TTC549 (cell line): ENCODE measurements around the gene ZEB1.
"Not testable (repeated sequence)": the region's sequence is repeated elsewhere in the genome, so short reads cannot be mapped to it uniquely, and the experiment has no call there.

Source experiments
- FAIRE-seq: peaks from 2 replicates; lab custom pipeline; 2012; peaks lifted over from hg19 to GRCh38; lab: Jason Lieb, UNC

ZEB1 gene

DNA sequence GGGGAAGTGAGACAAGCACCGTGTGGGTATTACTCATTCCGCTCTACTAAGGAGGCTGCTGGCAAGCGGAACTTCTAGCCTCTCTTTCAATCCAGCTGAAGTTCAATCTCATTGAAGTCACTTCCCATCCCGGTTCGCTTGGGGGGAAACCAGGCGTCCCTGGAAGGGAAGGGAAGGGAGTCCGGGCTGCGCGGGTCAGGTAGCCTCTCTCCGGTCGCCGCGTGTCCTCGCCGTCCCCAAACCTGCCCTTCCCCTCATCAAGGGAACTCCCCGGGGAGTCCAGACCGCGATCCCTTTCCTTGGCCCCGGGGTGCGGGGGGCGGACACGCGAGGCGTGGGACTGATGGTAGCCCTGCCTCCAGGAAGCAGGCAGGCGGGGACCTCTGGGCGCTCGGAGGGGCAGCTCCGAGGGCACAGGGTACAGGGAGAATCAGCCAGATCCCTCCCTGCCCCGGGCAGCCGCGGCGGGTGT, 598 bp upstream of the ZEB1 start:
- no peak for FAIRE-seq

DNA sequence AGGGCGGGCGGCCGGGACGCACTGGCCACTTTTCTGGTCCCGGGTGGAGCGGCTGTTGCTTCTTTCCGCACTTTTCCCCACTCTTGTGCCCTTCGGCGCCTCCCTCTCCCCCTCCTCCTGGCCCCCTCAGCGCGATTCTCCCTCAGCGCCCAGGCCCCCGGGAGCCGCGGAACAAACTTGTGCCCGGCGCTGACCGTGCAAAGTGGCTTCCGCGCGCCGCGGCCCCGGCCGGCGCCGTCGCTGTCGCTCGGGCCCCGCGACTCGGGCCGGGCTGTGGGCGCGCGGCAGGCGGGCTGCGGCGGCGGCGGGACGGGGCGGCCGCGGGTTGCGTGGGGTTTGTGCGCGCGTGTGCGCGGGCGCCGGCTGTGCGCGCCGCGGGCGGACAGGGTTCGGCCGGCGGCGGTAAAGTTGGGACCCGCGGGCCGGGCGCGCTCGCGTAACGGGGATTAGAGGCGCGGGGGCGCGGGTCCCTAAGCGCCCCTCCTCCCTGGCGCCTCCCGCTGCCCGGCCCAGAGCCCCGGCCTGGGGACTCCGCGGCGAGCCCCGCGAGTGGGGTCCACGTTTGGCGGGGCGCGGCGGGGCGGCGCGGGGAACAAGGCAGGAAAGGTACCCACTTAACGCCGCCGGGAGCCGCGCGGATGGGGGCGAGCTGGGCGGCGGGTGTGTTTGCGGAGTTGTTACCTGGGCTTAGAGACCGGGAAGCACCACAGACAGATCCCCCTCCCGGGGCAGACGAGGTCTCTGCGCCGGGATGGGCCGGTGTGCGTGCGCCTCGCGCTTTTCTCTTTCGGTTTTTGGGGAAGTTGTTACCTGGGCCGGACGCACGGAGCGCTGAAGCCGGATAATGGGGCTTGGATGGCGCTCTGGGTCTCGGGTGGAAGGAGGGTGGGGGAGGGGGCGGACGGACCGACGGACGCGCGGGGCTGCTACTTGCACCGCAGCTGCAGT, 860 bp downstream of the ZEB1 start:
- no peak for FAIRE-seq

DNA sequence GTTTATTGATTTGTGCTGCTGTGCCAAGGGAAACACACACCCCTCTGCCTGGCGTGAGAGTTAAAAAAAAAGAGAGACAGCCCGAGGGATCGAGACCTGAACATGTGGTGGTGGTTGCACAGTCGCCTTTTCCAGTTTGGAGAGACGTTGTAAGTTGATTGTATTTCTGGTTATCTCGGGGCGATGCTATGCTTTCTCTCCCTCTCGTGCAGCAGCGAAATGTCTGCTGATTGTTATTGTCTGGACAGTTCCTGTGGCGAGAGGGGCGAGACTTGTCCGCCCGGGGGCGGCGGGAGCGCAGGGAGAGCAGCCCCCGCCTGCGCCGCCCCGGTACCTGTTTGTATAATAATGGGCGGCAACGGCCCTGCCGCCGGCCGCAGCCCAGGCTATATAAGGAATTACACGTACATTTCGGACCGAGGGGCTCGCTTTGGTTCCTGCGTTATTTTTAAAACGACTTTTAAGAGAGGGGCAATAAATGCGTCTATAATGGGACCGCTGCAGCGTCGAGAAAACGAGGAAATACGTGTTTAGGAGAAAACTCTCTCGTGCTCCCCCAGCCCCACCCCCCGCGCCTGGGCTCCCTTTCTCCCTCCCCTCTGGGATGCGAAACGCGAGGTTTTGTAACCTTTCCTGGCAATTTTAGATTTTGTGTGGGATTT, 1.7 kb downstream of the ZEB1 start:
- no peak for FAIRE-seq

DNA sequence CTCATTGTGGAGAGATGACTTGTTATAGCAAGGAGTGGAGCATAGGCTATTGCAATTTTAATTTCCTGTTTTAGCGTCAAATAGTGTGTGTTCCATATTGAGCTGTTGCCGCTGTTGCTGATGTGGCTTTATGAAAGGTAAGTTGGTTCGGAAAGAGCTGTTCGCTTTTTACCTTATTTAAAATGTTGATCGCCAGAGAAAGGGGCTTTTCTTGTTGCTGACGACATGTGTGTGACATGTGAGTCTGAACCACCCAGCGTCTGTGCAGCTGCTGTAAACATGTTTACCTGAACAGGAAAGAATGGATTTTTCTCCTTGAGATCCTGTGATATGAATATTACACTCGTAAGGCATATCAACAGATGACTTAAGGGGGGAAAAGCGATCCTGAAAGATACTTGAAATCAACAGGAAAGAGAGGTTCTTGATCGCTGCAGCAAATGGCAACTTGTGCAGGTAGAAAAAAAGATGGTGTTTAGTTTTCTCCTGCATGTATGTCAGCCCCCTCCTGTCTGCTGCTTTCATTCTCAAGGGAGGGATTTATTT, 2.5 kb downstream of the ZEB1 start:
- no peak for FAIRE-seq

DNA sequence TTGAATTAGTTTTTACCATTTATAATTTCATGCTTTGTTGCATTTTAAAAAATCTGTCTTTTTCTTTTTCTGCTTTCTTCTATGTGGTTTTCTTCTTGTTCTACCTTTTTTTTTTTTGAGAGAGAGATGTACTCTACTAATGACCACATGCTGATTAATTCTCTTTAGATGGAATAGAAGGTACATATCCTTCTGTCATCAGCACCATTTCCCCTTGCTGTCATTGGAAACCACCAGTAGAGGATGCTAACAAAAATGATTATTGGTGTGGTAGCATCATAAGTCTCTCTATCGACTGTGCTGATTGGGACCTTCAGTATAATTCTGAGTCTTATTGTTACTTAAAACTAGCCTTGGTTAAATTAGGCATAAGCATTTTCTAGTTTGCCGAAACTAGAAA, 3.6 kb downstream of the ZEB1 start:
- FAIRE-seq = no peak

DNA sequence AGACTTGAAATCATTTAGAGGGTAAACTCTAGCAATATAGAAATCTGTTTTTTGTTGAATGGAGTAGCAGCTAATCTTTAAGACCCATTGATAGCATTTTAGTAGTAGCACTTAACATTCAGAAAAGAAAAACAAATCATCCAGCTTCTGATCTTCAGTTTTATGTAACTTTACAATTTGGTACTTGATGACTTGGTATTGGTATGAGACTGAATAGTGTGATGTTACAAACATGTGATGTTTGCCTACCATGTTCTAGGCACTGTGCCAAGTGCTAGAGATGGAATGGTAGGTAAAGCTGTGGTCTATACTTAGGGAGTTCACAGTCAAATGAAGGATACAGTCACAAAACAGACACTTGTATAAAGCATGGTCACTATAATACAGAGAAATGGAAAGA, 21.3 kb downstream of the ZEB1 start:
- FAIRE-seq = no peak

DNA sequence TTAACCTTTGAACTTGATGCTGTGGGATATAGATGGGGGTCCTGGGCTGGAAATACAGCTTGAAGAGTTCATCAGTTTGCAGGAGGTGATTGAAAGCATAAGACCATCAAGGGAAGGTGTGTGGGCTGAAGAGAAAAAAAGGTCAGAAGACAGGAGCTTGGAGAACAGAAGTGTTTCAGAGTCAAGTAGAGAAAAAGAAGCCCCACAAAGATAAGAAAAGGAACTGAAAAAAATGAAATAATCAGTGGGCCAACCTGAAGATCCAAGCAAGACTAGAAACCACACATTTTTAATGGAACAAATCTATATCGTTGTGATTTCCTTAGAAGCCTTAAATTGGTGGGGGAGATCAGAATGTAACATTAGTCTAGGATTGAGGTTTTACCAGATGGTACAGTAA, 22.5 kb downstream of the ZEB1 start:
- no peak for FAIRE-seq

DNA sequence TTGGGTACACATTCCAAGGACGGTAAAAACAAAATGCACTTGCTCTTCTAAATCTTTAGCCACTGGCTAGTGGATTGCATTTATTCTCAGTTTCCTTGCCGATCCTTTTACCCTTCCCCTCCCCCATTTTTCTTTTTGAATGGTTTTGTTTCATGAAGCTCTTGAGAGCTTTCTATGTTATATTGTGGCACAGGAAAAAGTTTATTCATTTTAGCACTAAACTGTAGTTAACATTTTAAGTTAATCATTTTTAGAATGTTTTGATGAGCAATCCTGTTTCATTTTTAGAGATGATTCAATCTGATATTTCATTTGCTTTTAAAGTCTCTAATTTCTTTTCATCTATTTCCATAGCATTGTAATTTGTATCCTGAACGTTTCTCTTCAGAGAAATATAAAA, 24.0 kb downstream of the ZEB1 start:
- no peak for FAIRE-seq

DNA sequence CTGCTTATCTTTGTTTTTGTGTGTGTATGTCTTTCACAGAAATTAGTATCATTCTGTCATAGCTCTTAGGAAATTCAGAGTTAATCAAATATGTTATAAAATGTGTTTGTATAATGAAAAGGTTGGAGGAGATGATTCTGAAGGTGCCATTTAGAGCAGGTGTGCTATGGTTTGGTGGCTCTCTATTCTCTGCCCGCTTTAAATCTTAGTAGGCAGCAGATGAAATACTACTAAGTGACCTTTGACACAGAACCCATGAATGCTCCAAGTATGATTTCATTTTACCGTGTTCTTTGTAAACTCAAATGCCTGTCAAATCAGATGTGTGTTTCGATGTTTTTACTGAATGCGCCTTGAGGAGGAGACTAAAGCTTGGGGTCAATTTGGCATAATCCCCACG, 24.5 kb downstream of the ZEB1 start:
- FAIRE-seq = no peak

DNA sequence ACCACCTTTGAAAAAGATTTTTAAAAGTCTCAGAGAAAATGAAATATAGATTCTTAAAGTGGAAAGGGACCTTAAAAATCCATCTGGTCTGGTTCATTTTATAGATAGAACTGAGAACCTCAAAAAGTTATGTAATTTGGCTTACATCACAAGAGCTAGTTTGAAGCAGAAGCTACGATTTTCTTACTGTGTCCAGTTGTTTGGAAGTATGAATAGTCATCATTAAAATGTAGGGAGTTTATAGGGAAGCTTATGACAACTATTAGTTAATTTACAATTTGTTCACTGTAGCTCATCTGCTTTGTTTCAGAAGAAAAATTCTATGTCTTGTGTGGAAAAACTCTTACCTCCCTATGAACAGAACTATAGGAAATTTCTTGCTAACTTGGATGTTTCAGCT, 26.9 kb downstream of the ZEB1 start:
- no peak for FAIRE-seq

DNA sequence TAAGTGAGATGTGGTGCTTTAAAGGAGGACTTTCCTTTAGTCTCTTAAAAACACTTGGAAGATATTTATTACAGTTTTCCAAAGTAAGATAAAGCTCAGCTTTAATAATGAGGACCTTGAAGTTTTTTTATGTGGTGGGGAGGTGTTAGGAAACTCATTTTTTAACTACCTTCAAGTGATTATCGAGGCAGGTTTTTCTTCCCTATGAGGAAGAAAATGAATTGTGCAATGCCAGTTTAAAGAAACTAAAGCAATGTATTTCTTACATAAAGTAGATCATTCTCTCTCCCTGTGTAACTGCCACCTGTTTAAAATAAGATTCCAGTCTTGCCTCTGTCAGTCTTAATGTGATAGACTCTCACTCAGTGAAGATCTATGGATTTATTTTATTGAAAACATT, 27.9 kb downstream of the ZEB1 start:
- FAIRE-seq = no peak

DNA sequence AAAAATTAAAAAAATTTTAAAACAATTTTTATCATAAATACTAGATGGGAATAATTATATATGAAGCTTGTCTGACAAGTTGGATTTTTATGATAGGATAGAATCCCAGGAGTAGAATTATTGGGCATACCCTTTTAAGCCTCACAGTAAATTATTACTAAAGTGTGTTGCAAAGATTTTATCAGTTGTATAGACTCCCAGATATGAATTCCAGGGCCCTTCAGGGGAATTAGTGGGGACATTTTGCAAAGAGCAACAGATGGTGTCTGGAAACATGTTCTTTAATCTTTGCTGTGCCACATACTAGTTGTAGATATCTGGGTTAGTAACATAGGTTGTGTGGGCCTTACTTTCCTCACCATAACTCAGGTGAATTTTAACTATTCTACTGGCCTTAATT, 28.7 kb downstream of the ZEB1 start:
- FAIRE-seq = no peak

DNA sequence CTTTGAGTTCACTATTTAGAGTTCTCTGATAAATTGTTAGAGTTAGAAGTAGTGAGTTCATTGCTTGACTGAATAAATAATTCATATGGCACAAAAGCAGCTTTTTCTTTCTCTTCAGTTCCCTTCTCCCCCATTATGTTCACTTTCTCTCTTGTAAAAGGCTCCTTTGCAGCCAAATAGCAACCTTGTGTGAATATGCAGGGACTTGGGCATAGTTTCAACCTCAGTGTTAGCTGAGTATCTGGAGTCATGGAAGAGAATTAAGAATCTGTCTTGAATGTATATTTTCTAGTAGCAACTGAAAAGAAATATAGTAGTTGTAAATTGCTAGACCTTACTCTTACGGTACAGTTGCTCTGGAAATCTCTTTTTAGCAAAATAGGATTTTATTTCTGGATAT, 31.9 kb downstream of the ZEB1 start:
- FAIRE-seq = no peak

DNA sequence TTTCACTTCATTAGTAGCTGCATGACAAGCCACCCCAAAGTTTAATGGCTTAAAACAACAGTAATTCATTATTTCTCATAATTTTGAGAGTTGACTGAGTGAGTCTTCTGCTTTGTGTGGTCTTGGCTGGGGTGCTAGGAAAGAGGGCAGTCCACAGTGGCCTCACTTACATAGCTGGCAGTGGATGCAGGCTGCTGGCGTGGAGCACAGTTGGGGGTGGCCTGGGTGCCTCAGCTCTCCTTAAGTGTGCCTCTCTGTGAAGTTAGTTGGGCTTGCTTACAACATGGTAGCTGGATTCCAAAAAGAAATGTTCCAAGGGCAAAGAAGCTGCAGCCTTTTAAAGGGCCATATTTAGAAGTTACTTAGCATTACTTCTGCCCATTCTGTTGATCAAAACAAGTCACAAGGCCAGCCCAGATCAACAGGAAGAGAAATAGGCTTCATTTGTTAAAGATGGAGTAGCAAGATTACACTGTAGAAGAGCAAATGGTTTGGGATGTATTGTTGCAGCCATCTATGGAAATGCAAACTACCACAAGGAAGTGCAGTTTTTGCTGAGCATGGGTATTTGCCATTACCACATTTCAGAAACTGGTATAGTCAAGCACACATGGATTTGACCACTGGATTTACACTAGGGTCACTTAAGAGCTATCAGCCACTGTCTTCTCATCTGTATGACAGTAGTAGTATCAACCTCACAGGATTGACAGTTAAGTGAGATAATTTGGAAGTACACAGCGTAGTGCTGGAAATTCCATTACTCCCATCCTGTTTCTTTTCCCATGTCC, 33.6 kb downstream of the ZEB1 start:
- FAIRE-seq = no peak

DNA sequence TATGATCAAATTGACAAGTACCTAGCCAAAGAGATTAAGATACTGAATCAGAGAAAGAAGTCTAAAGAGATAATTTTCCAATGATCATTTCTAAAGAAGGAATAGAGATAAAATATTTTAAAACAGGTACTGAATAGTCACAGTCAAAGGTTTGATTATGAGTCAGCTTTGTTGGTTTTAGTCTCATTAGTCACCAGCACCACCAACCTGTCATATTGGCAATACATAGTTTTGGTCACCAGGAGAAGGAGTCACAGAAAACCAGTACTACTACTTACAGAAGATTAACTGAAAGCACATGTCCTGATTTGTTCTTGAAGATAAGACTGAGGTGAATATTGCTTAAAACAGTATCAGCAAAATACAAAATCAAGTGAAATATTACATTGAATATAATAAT, 34.6 kb downstream of the ZEB1 start:
- no peak for FAIRE-seq

DNA sequence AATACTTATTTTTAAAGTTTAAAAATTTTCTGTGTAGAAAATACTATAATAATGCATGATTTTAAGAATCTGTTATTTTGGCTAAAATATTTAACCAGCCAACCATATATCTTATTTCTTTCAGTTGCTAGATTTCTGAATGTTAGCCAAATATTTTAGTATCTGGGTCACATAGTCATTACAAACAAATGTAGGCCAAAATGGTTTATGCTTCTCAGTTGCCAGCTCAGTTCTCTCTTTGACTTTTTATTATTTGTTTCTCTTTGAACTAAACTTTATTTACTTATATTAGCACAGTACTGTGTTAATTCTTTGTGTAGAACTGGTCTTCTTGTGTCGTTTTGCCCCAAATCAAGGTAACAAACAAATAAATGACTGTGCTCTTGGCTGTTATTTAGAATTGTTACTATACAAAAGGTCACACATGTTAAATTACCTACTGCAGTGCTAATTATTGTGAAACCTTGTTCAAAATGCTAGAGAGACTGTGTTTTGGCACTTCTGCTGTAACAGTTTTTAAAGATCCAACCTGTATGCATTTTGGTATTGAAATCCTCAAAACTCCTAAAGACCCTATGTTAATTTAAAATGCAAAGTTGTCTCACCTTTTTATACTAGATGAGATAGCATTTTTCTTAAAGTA, 39.8 kb downstream of the ZEB1 start:
- FAIRE-seq = no peak

DNA sequence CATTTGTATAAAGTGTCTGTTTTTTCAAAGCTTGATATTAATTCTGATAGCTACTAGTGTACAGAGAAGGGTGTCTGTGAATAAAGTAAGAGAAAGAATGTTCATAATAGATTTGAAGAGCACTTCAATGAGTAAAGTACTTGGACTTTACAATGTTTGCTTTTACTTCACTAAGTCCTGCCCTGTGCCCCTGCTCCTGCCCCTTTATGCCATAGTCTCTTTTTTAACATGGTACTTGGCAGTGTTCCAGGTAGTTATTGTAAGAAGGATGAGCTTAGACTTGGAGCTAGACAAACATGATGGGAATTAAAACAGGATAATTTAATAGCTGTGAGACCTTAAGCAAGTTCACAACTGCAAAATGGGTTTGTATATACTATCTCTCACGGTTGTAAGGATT, 41.0 kb downstream of the ZEB1 start:
- FAIRE-seq = no peak

DNA sequence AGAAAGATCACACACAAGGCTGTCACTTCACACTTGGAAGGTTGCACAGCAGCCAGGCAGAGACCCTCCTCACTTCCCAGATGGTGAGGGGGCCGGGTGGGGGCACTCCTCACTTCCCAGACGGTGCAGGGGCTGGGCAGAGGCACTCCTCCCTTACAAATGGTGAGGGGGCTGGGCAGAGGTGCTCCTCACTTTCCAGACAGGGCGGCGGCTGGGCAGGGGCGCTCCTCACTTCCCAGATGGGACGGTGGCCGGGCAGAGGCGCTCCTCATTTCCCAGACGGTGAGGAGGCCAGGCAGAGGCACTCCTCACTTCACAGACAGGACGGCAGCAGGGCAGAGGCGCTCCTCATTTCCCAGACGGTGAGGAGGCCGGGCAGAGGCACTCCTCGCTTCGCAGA, 42.5 kb downstream of the ZEB1 start:
- not testable (repeated sequence) for FAIRE-seq

DNA sequence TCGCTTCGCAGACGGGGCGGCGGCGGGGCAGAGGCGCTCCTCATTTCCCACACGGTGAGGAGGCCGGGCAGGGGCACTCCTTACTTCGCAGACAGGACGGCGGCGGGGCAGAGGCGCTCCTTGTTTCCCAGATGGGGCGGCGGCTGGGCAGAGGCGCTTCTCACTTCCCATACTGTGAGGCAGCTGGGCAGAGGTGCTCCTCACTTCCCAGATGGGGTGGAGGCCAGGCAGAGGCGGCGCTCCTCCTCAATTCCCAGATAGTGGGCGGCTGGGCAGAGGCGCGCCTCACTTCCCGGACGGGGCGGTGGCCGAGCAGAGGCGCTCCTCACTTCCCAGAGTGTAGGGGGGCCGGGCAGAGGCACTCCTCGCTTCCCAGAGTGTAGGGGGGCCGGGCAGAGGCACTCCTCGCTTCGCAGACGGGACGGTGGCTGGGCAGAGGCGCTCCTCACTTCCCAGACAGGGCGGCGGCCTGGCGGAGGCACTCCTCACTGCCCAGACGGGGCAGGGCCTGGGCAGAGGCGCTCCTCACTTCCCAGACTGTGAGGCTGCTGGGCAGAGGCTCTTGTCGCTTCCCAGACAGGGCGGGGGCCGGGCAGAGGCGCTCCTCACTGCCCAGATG, 43.1 kb downstream of the ZEB1 start:
- no peak for FAIRE-seq

DNA sequence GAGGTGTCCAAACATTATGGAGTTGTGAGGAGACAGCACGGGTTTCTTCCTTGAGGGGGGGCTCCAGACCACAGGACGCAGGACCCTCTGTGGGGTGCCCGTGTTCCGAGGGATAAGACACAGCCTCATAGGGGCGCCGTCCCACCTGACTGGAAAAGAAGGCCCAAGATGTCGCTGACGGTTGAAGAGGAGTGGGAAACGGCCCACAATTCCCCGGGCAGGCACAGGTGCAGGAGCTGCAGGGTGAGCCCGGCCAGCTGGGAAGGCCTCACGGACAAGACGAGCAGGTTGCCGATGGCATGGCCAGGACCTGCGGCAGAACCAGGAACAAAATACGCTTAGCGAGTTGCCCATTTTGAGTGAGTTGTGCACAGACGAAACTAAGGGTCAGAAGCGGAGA, 44.7 kb downstream of the ZEB1 start:
- FAIRE-seq = not testable (repeated sequence)

DNA sequence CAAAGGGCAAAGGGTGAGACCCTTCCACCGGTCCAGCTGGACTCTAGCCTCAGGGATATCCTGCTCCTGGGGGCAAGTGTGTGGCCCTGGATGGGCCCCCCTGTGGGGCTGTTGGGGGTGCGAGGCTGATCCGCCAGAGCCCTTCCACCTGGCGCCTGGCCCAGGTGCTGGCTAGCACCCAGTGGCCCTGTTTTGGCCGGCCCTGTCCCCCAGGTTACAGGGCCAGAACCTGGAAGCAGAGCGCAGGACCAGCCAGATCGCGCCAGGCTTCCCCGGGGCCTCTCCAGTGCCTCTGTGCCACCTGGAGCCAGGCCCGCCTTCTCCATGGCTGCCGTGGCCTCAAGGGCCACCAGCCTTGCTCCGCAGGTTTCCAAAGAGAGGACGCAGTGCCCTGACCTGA, 45.2 kb downstream of the ZEB1 start:
- not testable (repeated sequence) for FAIRE-seq

DNA sequence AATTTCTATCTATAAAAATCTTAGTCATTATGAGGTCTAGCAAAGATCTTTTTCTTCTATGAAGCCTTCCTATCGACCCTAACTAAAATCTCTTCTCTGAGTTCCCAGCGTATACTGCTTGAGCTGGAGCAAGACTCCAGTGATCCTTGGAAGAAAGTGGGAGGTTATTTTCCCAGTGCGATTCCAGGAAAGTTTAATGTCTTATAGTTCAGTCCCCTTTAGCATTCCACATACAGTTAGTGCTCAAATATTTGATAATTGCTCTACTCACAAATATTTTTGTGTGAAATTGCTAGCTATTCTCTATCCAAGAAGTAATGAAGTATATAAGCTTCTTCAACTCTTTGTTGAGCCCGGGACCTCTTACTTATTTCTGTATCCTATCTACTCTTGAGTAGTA, 47.7 kb downstream of the ZEB1 start:
- no peak for FAIRE-seq
